ENCODE measurements around the gene NPB. TPM values are rescaled to one million over a fixed set of nuclear protein-coding genes. Genes with fewer than 3 reads are reported as not detected.

Gene NPB
- total RNA-seq, 1 donor from 2014 or later: 0.96 TPM

DNA sequence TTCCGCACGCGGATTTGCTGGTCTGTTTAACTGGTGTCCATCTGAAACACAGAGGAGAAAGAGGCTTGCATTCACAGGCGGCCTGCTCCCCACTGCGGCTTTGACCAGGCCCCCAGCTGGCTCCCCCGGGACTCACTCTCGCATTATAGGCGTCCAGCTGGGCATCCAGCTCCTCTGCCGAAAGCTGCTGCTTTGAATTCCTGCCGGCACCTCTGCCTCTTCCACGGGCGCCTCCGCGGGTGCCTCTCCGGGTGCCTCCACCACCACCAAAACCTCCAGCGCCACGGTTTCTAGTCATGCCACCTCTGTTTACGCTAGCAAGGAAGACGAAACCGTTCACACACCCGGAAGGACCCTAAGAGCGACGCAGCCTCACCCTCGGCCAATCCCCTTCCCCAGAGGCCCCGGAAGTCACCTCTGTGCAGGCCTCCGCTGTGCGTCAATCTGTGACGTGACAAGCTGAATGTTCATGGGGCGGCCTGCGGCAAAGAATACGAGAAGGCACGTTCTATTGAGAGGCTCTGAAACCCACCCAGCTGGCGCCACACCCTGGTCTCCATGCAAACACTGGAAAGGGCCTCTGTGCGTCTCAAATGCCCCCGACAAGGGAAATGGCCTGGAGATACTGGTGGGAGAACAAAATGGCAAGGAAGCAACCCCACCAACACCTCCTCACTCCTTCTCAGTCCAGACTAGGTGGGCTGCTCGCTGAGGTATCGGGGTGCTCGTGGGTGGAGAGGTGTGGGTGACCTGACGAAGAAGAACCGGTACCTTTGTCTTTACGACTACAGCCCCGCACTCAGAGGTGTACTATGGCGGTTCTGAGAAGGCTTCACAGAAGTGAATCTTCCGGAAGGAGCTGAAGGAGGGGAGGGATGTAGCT is 13.7 kb upstream of the NPB start:
- H3K4me3 Mint-ChIP-seq (ENCODE audit: unreplicated experiment): peak overlapping the region; percentile 15
- H3K36me3 Mint-ChIP-seq (ENCODE audit: unreplicated experiment): no peaks in the 10 kb centered on the region
- TF ChIP-seq, protein P1, sequence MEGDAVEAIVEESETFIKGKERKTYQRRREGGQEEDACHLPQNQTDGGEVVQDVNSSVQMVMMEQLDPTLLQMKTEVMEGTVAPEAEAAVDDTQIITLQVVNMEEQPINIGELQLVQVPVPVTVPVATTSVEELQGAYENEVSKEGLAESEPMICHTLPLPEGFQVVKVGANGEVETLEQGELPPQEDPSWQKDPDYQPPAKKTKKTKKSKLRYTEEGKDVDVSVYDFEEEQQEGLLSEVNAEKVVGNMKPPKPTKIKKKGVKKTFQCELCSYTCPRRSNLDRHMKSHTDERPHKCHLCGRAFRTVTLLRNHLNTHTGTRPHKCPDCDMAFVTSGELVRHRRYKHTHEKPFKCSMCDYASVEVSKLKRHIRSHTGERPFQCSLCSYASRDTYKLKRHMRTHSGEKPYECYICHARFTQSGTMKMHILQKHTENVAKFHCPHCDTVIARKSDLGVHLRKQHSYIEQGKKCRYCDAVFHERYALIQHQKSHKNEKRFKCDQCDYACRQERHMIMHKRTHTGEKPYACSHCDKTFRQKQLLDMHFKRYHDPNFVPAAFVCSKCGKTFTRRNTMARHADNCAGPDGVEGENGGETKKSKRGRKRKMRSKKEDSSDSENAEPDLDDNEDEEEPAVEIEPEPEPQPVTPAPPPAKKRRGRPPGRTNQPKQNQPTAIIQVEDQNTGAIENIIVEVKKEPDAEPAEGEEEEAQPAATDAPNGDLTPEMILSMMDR (IDR thresholded peaks at IDR 0.05; ENCODE audit: partially characterized antibody, unreplicated experiment): no peak
- no peak overlapping the region for H3K27ac Mint-ChIP-seq (ENCODE audit: unreplicated experiment)
- peaks cover 2% of the 10 kb centered on the region for H3K9me3 Mint-ChIP-seq (ENCODE audit: unreplicated experiment)
- H3K27me3 Mint-ChIP-seq (ENCODE audit: unreplicated experiment): peaks cover 7% of the 10 kb centered on the region
- DNase-seq: no peak
- no peaks in the 10 kb centered on the region for H3K4me1 Mint-ChIP-seq (ENCODE audit: low read depth, unreplicated experiment)

DNA sequence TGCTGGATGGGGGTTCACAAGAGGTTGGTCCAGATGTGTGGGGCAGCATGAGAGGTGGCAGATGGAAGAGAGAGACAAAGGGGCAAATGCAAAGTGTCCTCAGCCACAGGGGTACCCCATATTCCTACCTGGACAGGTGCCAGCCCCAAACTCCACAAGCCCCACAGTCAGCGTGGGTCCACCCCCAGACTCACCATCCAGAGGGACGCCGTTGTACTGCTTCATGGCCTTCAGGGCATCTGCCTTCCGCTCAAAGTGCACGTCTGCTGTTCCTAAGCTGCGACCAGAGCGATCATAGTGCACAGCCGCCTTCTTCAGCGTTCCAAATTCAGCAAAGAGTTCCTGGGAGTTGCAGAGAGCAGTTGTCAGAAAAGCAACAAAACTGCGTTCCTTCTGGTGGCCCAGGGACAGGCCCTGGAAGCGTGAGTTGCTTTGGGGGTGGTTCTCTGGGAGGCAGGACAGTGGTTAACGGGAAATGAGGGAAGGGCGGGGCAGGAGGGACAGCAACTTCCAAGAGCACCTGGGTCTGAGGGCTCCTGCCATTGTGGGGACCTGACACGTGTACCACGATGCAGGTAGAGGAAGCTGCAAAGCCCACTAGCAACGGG is 12.9 kb upstream of the NPB start:
- Mint-ChIP-seq H3K4me1 (ENCODE audit: low read depth, unreplicated experiment) (no peaks in the 10 kb centered on the region), H3K4me3 (ENCODE audit: unreplicated experiment) (no peak overlapping the region), H3K9me3 (ENCODE audit: unreplicated experiment) (peaks cover 2% of the 10 kb centered on the region), H3K27me3 (ENCODE audit: unreplicated experiment) (peaks cover 7% of the 10 kb centered on the region), H3K36me3 (ENCODE audit: unreplicated experiment) (no peaks in the 10 kb centered on the region), H3K27ac (ENCODE audit: unreplicated experiment) (no peak overlapping the region)
- TF ChIP-seq, protein P1 (IDR thresholded peaks at IDR 0.05; ENCODE audit: partially characterized antibody, unreplicated experiment): no peak
- DNase-seq: no peak

DNA sequence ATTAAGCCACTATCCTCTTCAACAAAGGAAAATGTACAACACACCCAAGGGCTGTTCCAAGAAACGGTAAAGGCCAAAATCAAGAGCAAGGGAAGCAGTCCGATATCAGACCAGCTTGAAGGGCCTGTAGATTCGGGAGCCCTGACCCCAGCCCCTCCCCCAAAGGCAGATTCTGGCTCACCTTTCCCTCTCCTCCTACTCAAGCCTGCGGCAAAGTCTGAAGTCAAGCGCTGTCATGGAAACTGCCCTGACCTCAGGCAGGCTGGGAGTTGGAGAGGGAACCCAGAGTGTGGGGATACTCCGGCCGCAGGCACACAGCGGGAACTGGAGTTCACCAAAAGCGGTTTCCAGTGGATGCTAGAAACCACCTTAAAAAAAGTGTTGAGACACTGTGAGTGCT is 12.4 kb upstream of the NPB start:
- H3K4me1 Mint-ChIP-seq (ENCODE audit: low read depth, unreplicated experiment): no peaks in the 10 kb centered on the region
- TF ChIP-seq, protein P1 (IDR thresholded peaks at IDR 0.05; ENCODE audit: partially characterized antibody, unreplicated experiment): no peak
- H3K27ac Mint-ChIP-seq (ENCODE audit: unreplicated experiment): no peak overlapping the region
- H3K4me3 Mint-ChIP-seq (ENCODE audit: unreplicated experiment): peak overlapping the region; percentile 79
- no peak for DNase-seq
- peaks cover 2% of the 10 kb centered on the region for H3K9me3 Mint-ChIP-seq (ENCODE audit: unreplicated experiment)
- peaks cover 7% of the 10 kb centered on the region for H3K27me3 Mint-ChIP-seq (ENCODE audit: unreplicated experiment)
- no peaks in the 10 kb centered on the region for H3K36me3 Mint-ChIP-seq (ENCODE audit: unreplicated experiment)

GRCh38 chr17:81890447-81891302 is 11.4 kb upstream of the NPB start:
- TF ChIP-seq, protein P1 (IDR thresholded peaks at IDR 0.05; ENCODE audit: partially characterized antibody, unreplicated experiment): no peak
- peaks cover 2% of the 10 kb centered on the region for H3K9me3 Mint-ChIP-seq (ENCODE audit: unreplicated experiment)
- peaks cover 7% of the 10 kb centered on the region for H3K27me3 Mint-ChIP-seq (ENCODE audit: unreplicated experiment)
- peak overlapping the region; percentile 79 for H3K4me3 Mint-ChIP-seq (ENCODE audit: unreplicated experiment)
- H3K36me3 Mint-ChIP-seq (ENCODE audit: unreplicated experiment): no peaks in the 10 kb centered on the region
- no peaks in the 10 kb centered on the region for H3K4me1 Mint-ChIP-seq (ENCODE audit: low read depth, unreplicated experiment)
- no peak for DNase-seq
- peak overlapping the region; percentile 66 for H3K27ac Mint-ChIP-seq (ENCODE audit: unreplicated experiment)
